IMR-90 (cell line): Measurements from ENCODE around the gene BTNL8. TPM values are rescaled to one million over a fixed set of nuclear protein-coding genes. Genes with fewer than 3 reads are reported as not detected.

Source experiments
- ATAC-seq: fragments of 200-7000 bp; cut with Tn5 transposase; 2 replicates; pipeline ENCODE4 v1.9.1; 2020; ENCODE audit warnings: low read depth, mild to moderate bottlenecking, moderate library complexity
- BruUV-seq: library from RNA; stranded (reverse); fragments of 400-500 nt; replicated peaks from 2 replicates; lab custom pipeline; 2021; lab: Mats Ljungman, UMichigan
- CTCF ChIA-PET: fragments of 300-600 bp; formaldehyde crosslinking; extraction: SDS; loops from one replicate; lab custom pipeline; 2021; ENCODE audit warnings: antibody characterized with exemption; lab: Yijun Ruan, JAX
- POLR2A ChIA-PET: fragments of 300-600 bp; sonication (Branson Sonifier 250); formaldehyde crosslinking; loops from one replicate; lab custom pipeline; 2022; ENCODE audit warnings: antibody characterized with exemption; ENCODE audit not compliant: unreplicated experiment; lab: Charles Lee
- DNase-seq: peaks from one replicate; pipeline ENCODE4 v3.0.0; 2013
- H2AFZ ChIP-seq: replicated peaks from 2 replicates; pipeline ENCODE3; 2013; ENCODE audit warnings: low read length, mild to moderate bottlenecking; ENCODE audit not compliant: poor library complexity
- H2AK5ac ChIP-seq: 2 replicates; pipeline ENCODE4 v1.6.1; 2013; ENCODE audit warnings: low read depth, low read length, inconsistent platforms
- H2AK9ac ChIP-seq: replicated peaks from 2 replicates; pipeline ENCODE3; 2013; ENCODE audit warnings: mild to moderate bottlenecking, low read depth, low read length, moderate library complexity; ENCODE audit not compliant: poor library complexity
- H2BK120ac ChIP-seq: 2 replicates; pipeline ENCODE4 v1.6.1; 2013; ENCODE audit warnings: low read depth, low read length, inconsistent platforms
- H2BK15ac ChIP-seq: 3 replicates; pipeline ENCODE4 v1.6.1; 2013; ENCODE audit warnings: low read depth, low read length, inconsistent platforms
- H2BK20ac ChIP-seq: 2 replicates; pipeline ENCODE4 v1.6.1; 2013; ENCODE audit warnings: low read depth, mild to moderate bottlenecking, inconsistent platforms, low read length, moderate library complexity
- H2BK5ac ChIP-seq: 2 replicates; pipeline ENCODE4 v1.6.1; 2013; ENCODE audit warnings: mild to moderate bottlenecking, low read depth, low read length, inconsistent platforms; ENCODE audit not compliant: poor library complexity, severe bottlenecking
- H3K14ac ChIP-seq: replicated peaks from 2 replicates; pipeline ENCODE4 v1.6.1; 2013; ENCODE audit warnings: low read depth, low read length, inconsistent platforms
- H3K18ac ChIP-seq: 2 replicates; pipeline ENCODE4 v1.6.1; 2013; ENCODE audit warnings: low read depth, low read length, control low read depth
- H3K23ac ChIP-seq: 2 replicates; pipeline ENCODE4 v1.6.1; 2013; ENCODE audit warnings: low read depth, low read length, inconsistent platforms
- H3K27ac ChIP-seq: 2 replicates; pipeline ENCODE4 v1.5.1; 2013; ENCODE audit warnings: mild to moderate bottlenecking, control low read depth, low read length; ENCODE audit not compliant: insufficient read depth
- H3K27me3 ChIP-seq: 2 replicates; pipeline ENCODE4 v1.6.1; 2013; ENCODE audit warnings: low read length; ENCODE audit not compliant: control insufficient read depth, insufficient read depth
- H3K36me3 ChIP-seq: 2 replicates; pipeline ENCODE4 v1.6.1; 2013; ENCODE audit warnings: low read length, mixed read lengths; ENCODE audit not compliant: control insufficient read depth, insufficient read depth
- H3K4ac ChIP-seq: 2 replicates; pipeline ENCODE4 v1.6.1; 2013; ENCODE audit warnings: low read depth, low read length, inconsistent platforms
- H3K4me1 ChIP-seq: 2 replicates; pipeline ENCODE4 v1.6.1; 2013; ENCODE audit warnings: low read length, mixed read lengths; ENCODE audit not compliant: control insufficient read depth, insufficient read depth
- H3K4me2 ChIP-seq: 2 replicates; pipeline ENCODE4 v1.6.1; 2013; ENCODE audit warnings: low read depth, mild to moderate bottlenecking, control low read depth, low read length, moderate library complexity
- H3K4me3 ChIP-seq: 2 replicates; pipeline ENCODE4 v1.5.1; 2013; ENCODE audit warnings: low read depth, mild to moderate bottlenecking, control low read depth, low read length, moderate library complexity; ENCODE audit not compliant: insufficient read depth
- H3K56ac ChIP-seq: 2 replicates; pipeline ENCODE4 v1.6.1; 2013; ENCODE audit warnings: low read length, inconsistent platforms; ENCODE audit not compliant: insufficient read depth; ENCODE audit errors: extremely low read depth
- H3K79me1 ChIP-seq, 2 experiments: 2 replicates each; pipeline ENCODE4 v1.6.1; 2013; ENCODE audit warnings: low read length in 2 of 2, inconsistent platforms in 1 of 2, low read depth in 1 of 2
- H3K9ac ChIP-seq: 2 replicates; pipeline ENCODE4 v1.6.1; 2013; ENCODE audit warnings: low read depth, low read length, control low read depth
- H3K9me1 ChIP-seq: 2 replicates; pipeline ENCODE4 v1.6.1; 2013; ENCODE audit warnings: low read length, inconsistent platforms; ENCODE audit not compliant: insufficient read depth
- H3K9me3 ChIP-seq: 2 replicates; pipeline ENCODE4 v1.6.1; 2013; ENCODE audit warnings: low read length; ENCODE audit not compliant: control insufficient read depth, insufficient read depth
- H4K20me1 ChIP-seq: 2 replicates; pipeline ENCODE4 v1.6.1; 2013; ENCODE audit warnings: low read length, inconsistent platforms; ENCODE audit not compliant: insufficient read depth
- H4K5ac ChIP-seq: 2 replicates; pipeline ENCODE4 v1.6.1; 2013; ENCODE audit warnings: mild to moderate bottlenecking, low read depth, low read length, control low read depth
- H4K8ac ChIP-seq, 2 experiments: 2 replicates each; pipeline ENCODE4 v1.6.1; 2013; ENCODE audit warnings: low read depth in 2 of 2, low read length in 2 of 2, control low read depth in 1 of 2, inconsistent platforms in 1 of 2
- H4K91ac ChIP-seq: 2 replicates; pipeline ENCODE4 v1.6.1; 2013; ENCODE audit warnings: low read depth, low read length, inconsistent platforms; ENCODE audit not compliant: insufficient read depth
- BHLHE40 ChIP-seq: fragments of 150-350 bp; IDR thresholded peaks from 2 replicates; pipeline ENCODE4 v1.6.1; 2016; ENCODE audit warnings: mild to moderate bottlenecking, low read depth, low read length
- CEBPB ChIP-seq: IDR thresholded peaks from 2 replicates; pipeline ENCODE4 v1.6.1; 2012; ENCODE audit warnings: low read depth, low read length, improper control_type of control experiment
- CHD1 ChIP-seq: IDR thresholded peaks from 2 replicates; pipeline ENCODE4 v1.6.1; 2012; ENCODE audit warnings: low read depth, low read length, improper control_type of control experiment
- MAFK ChIP-seq: IDR thresholded peaks from 2 replicates; pipeline ENCODE4 v1.6.1; 2012; ENCODE audit warnings: low read depth, low read length, improper control_type of control experiment
- MAZ ChIP-seq: IDR thresholded peaks from 2 replicates; pipeline ENCODE4 v1.6.1; 2012; ENCODE audit warnings: low read depth, mild to moderate bottlenecking, low read length, improper control_type of control experiment, moderate library complexity, borderline replicate concordance
- NFE2L2 ChIP-seq: fragments of 150-350 bp; IDR thresholded peaks from 2 replicates; pipeline ENCODE4 v1.6.1; 2016; ENCODE audit warnings: low read depth, mild to moderate bottlenecking, low read length
- POLR2A ChIP-seq: IDR thresholded peaks from 2 replicates; pipeline ENCODE4 v1.6.1; 2012; ENCODE audit warnings: mild to moderate bottlenecking, low read depth, low read length
- RAD21 ChIP-seq: IDR thresholded peaks from 2 replicates; pipeline ENCODE4 v1.6.1; 2012; ENCODE audit warnings: low read length, improper control_type of control experiment
- RCOR1 ChIP-seq: IDR thresholded peaks from 2 replicates; pipeline ENCODE4 v1.6.1; 2012; ENCODE audit warnings: mild to moderate bottlenecking, low read length, improper control_type of control experiment; ENCODE audit not compliant: insufficient replicate concordance
- RFX5 ChIP-seq: IDR thresholded peaks from 2 replicates; pipeline ENCODE4 v1.8.0; 2012; ENCODE audit warnings: low read depth, mild to moderate bottlenecking, low read length, moderate library complexity
- SMC3 ChIP-seq: fragments of 150-350 bp; IDR thresholded peaks from 2 replicates; pipeline ENCODE4 v1.6.1; 2016; ENCODE audit warnings: low read depth, mild to moderate bottlenecking, antibody characterized with exemption, low read length, moderate library complexity
- WGBS, 2 experiments: methylation state at CpG; one replicate each; pipeline versions ENCODE4 v1.1.5 to v1.1.7; 2013; ENCODE audit warnings: missing lambda C conversion rate in 2 of 2; ENCODE audit not compliant: insufficient read length in 1 of 2; ENCODE audit errors: extremely low coverage in 2 of 2; 5-methylcytosine and 5-hydroxymethylcytosine counted together
- dilution Hi-C: fragments of 300-500 bp; cut with HindIII; formaldehyde crosslinking; loops from one replicate; pipeline ENCODE4 v1.14.3; 2018; ENCODE audit warnings: low sequenced_read_pairs; ENCODE audit not compliant: unreplicated experiment
- in situ Hi-C: fragments of 300-500 bp; cut with MboI; formaldehyde crosslinking; loops from 3 replicates; pipeline ENCODE4 v1.14.3; 2019; ENCODE audit warnings: low sequenced_read_pairs, inconsistent platforms, mixed read lengths
- intact Hi-C: fragments of 100-400 bp; cut with micrococcal nuclease; formaldehyde crosslinking; loops from 2 replicates; pipeline ENCODE4 v1.10.0; 2022
- polyA plus RNA-seq, 3 experiments: library from polyadenylated mRNA; depleted of rRNA; stranded (reverse); fragments of >200 nt; gene quantifications; 2 replicates each; pipeline ENCODE4 v1.2.3, GENCODE V29; 2012; ENCODE audit warnings: low replicate concordance in 1 of 3
- total RNA-seq: library from RNA; depleted of rRNA; stranded (reverse); fragments of >200 nt; gene quantifications from 2 replicates; pipeline ENCODE4 v1.2.3, GENCODE V29; 2012
- TF ChIP-seq, protein P1 (sequence below): fragments of 150-350 bp; IDR thresholded peaks from 2 replicates; pipeline ENCODE4 v1.6.1; 2016; ENCODE audit warnings: low read depth, mild to moderate bottlenecking, low read length, moderate library complexity, borderline replicate concordance
- TF ChIP-seq, protein P2 (sequence below): fragments of 150-350 bp; IDR thresholded peaks from 2 replicates; pipeline ENCODE4 v1.6.1; 2017; ENCODE audit warnings: mild to moderate bottlenecking, antibody characterized with exemption, low read length, low read depth

Gene BTNL8
- total and polyA plus RNA-seq, 2 of the 4 experiments (the other 2 are of a cell fraction) = not detected

- no peak for TF ChIP-seq RAD21
Measured at GRCh38 chr5:180865981-180866695, 32.8 kb upstream of the BTNL8 start (continued).

DNA sequence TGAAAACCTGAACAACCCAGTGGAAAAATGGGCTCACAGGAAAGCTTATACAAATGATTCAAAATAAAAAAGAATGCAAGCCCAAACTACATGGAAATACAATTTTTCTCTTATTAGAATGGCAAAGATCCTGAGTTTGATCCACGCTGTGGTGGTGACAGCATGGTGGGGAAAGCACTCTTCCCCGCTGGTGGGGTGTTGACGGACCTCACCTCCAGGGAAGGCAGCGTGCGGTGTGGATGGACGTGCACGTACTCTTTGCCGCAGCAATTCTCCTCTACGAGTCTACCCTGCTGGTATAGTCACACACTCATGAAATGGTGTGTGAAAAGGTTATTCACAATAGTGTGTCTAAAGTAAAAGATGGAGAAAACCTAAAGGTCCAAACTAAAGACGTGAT lies 32.0 kb upstream of the BTNL8 start:
- WGBS, 2 experiments = no CpG with 5 or more reads among the region's 10 CpGs
- H3K9ac ChIP-seq = no peak overlapping the region
- H4K8ac ChIP-seq = no peak overlapping the region
- no peak overlapping the region for H3K4me3 ChIP-seq
- H3K79me1 ChIP-seq = no peaks in the 10 kb centered on the region
- no peak overlapping the region for H2AK5ac ChIP-seq
- H3K23ac ChIP-seq = no peak overlapping the region
- H2AFZ ChIP-seq = no peak overlapping the region
- H4K5ac ChIP-seq = no peak overlapping the region
- H4K20me1 ChIP-seq = no peaks in the 10 kb centered on the region
- BruUV-seq = no TSS peak
- no peak overlapping the region for H2BK20ac ChIP-seq
- no peak overlapping the region for H3K18ac ChIP-seq
- ChIA-PET POLR2A (no interaction called here), CTCF (no interaction called here)
- in situ Hi-C loops (no loop called here), dilution Hi-C loops (no loop called here), intact Hi-C loops (loop anchor here (5.0 kb wide), 1 partner anchor 290 kb away; no protein-coding TSS in a partner anchor)
- DNase-seq = no peak
- H3K27me3 ChIP-seq = no peaks in the 10 kb centered on the region; the same call in 1 of the 2 replicates
- no peak for ATAC-seq
- H3K9me3 ChIP-seq = no peaks in the 10 kb centered on the region
- H3K14ac ChIP-seq = no peak overlapping the region
- H3K4ac ChIP-seq = no peak overlapping the region
- no peaks in the 10 kb centered on the region for H3K4me1 ChIP-seq
- no peak overlapping the region for H3K56ac ChIP-seq
- no peak overlapping the region for H3K27ac ChIP-seq
- H2BK5ac ChIP-seq = no peak overlapping the region
- no peak overlapping the region for H2BK15ac ChIP-seq
- H2BK120ac ChIP-seq = no peak overlapping the region
- H3K9me1 ChIP-seq = no peaks in the 10 kb centered on the region; the same call in 1 of the 2 replicates
- H3K4me2 ChIP-seq = no peak overlapping the region
- no peak overlapping the region for H2AK9ac ChIP-seq
- H3K36me3 ChIP-seq = no peaks in the 10 kb centered on the region
- H4K91ac ChIP-seq = no peak overlapping the region
- no peak for TF ChIP-seq RAD21
- TF ChIP-seq, protein P1, sequence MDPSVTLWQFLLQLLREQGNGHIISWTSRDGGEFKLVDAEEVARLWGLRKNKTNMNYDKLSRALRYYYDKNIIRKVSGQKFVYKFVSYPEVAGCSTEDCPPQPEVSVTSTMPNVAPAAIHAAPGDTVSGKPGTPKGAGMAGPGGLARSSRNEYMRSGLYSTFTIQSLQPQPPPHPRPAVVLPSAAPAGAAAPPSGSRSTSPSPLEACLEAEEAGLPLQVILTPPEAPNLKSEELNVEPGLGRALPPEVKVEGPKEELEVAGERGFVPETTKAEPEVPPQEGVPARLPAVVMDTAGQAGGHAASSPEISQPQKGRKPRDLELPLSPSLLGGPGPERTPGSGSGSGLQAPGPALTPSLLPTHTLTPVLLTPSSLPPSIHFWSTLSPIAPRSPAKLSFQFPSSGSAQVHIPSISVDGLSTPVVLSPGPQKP = no peak
- no peak for TF ChIP-seq NFE2L2
- no peak for TF ChIP-seq MAZ
- TF ChIP-seq BHLHE40 = no peak
- no peak for TF ChIP-seq SMC3
- no peak for TF ChIP-seq POLR2A
- TF ChIP-seq CHD1 = no peak
- TF ChIP-seq MAFK = no peak
- no peak for TF ChIP-seq RCOR1
- TF ChIP-seq, protein P2, sequence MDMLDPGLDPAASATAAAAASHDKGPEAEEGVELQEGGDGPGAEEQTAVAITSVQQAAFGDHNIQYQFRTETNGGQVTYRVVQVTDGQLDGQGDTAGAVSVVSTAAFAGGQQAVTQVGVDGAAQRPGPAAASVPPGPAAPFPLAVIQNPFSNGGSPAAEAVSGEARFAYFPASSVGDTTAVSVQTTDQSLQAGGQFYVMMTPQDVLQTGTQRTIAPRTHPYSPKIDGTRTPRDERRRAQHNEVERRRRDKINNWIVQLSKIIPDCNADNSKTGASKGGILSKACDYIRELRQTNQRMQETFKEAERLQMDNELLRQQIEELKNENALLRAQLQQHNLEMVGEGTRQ = no peak
- no peak for TF ChIP-seq RFX5
- TF ChIP-seq CEBPB = no peak
